Retinal pigment epithelial cell (primary cell): ENCODE measurements around the gene RAB17.

Source experiments
- DNase-seq: peaks from one replicate; pipeline ENCODE4 v3.0.0-alpha.2; 2010; ENCODE audit warnings: low read depth
- H3K4me3 ChIP-seq: 2 replicates; pipeline ENCODE4 v1.5.1; 2011; ENCODE audit warnings: mild to moderate bottlenecking, low read length, control low read depth, moderate library complexity
- CTCF ChIP-seq: conservative IDR thresholded peaks from 2 replicates; pipeline ENCODE4 v1.5.1; 2011; ENCODE audit warnings: low read depth, low read length, control low read depth, inconsistent platforms

Gene RAB17

GRCh38 chr2:237633061-237633561 lies 42.6 kb upstream of the RAB17 start:
- H3K4me3 ChIP-seq = no peak overlapping the region
- DNase-seq = no peak
- TF ChIP-seq CTCF = no peak

GRCh38 chr2:237631801-237632585 lies 41.5 kb upstream of the RAB17 start:
- DNase-seq = no peak
- no peak for TF ChIP-seq CTCF
- no peak overlapping the region for H3K4me3 ChIP-seq

- TF ChIP-seq CTCF = no peak
- H3K4me3 ChIP-seq = no peak overlapping the region
- no peak for DNase-seq
Observed at GRCh38 chr2:237631007-237631785, 40.7 kb upstream of the RAB17 start.

- DNase-seq = no peak
- no peak overlapping the region for H3K4me3 ChIP-seq
- no peak for TF ChIP-seq CTCF
Observed at GRCh38 chr2:237630216-237631000, 39.9 kb upstream of the RAB17 start.

GRCh38 chr2:237629739-237630138 lies 39.2 kb upstream of the RAB17 start:
- no peak overlapping the region for H3K4me3 ChIP-seq
- no peak for TF ChIP-seq CTCF
- no peak for DNase-seq

- DNase-seq = no peak
- no peak for TF ChIP-seq CTCF
- H3K4me3 ChIP-seq = peak overlapping the region; percentile 62
Observed at GRCh38 chr2:237629188-237629534, 38.6 kb upstream of the RAB17 start.
